Mesenchymal stem cell (in vitro differentiated cells and primary cell): ENCODE results near the gene MPI.

Experiments used
- DNase-seq: peaks from one replicate; pipeline ENCODE4 v3.0.0-alpha.2; 2013
- H2AFZ ChIP-seq: one replicate; pipeline ENCODE4 v1.6.1; 2013; ENCODE audit warnings: low read depth, mild to moderate bottlenecking, control low read depth, inconsistent platforms, low read length, moderate library complexity
- H2AK5ac ChIP-seq: 2 replicates; pipeline ENCODE4 v1.6.1; 2013; ENCODE audit warnings: low read length, moderate library complexity, mild to moderate bottlenecking, inconsistent platforms; ENCODE audit not compliant: severe bottlenecking
- H2BK120ac ChIP-seq: one replicate; pipeline ENCODE4 v1.6.1; 2013; ENCODE audit warnings: low read depth, mild to moderate bottlenecking, inconsistent platforms, low read length, moderate library complexity
- H2BK12ac ChIP-seq, 2 experiments: one replicate each; pipeline ENCODE4 v1.6.1; 2013; ENCODE audit warnings: inconsistent platforms in 2 of 2, low read length in 2 of 2, mild to moderate bottlenecking in 2 of 2, moderate library complexity in 2 of 2, control low read depth in 1 of 2
- H2BK15ac ChIP-seq: one replicate; pipeline ENCODE4 v1.6.1; 2013; ENCODE audit warnings: mild to moderate bottlenecking, low read depth, inconsistent platforms; ENCODE audit not compliant: poor library complexity, severe bottlenecking
- H2BK5ac ChIP-seq: 2 replicates; pipeline ENCODE4 v1.6.1; 2013; ENCODE audit warnings: low read depth, mild to moderate bottlenecking, low read length, control low read depth, inconsistent platforms; ENCODE audit not compliant: poor library complexity, severe bottlenecking
- H3K14ac ChIP-seq, 2 experiments: one replicate each; pipeline ENCODE4 v1.6.1; 2013; ENCODE audit warnings: inconsistent platforms in 2 of 2, low read length in 2 of 2, control low read depth in 1 of 2, mild to moderate bottlenecking in 1 of 2, moderate library complexity in 1 of 2
- H3K18ac ChIP-seq, 2 experiments: one replicate each; pipeline ENCODE4 v1.6.1; 2013; ENCODE audit warnings: inconsistent platforms in 2 of 2, low read length in 2 of 2, control low read depth in 1 of 2, low read depth in 1 of 2, mild to moderate bottlenecking in 1 of 2
- H3K23ac ChIP-seq, 2 experiments: one replicate each; pipeline ENCODE4 v1.6.1; 2013; ENCODE audit warnings: inconsistent platforms in 2 of 2, low read length in 2 of 2, mild to moderate bottlenecking in 2 of 2, moderate library complexity in 2 of 2, control low read depth in 1 of 2
- H3K27ac ChIP-seq: 2 replicates; pipeline ENCODE4 v1.5.1; 2013; ENCODE audit warnings: mild to moderate bottlenecking, moderate library complexity, low read length, control low read depth, inconsistent platforms; ENCODE audit not compliant: poor library complexity, severe bottlenecking
- H3K27me3 ChIP-seq, 2 experiments: 2 replicates each; pipeline versions ENCODE4 v1.6.1 to v1.7.0; 2013; ENCODE audit warnings: low read length in 2 of 2, mild to moderate bottlenecking in 2 of 2, moderate library complexity in 2 of 2, control low read depth in 1 of 2, inconsistent platforms in 1 of 2; ENCODE audit not compliant: control insufficient read depth in 1 of 2, insufficient read depth in 1 of 2
- H3K36me3 ChIP-seq, 2 experiments: 2 replicates each; pipeline versions ENCODE4 v1.6.1 to v1.7.0; 2013; ENCODE audit warnings: low read length in 2 of 2, control low read depth in 1 of 2, inconsistent platforms in 1 of 2, low read depth in 1 of 2, mild to moderate bottlenecking in 1 of 2; ENCODE audit not compliant: insufficient read depth in 2 of 2, control insufficient read depth in 1 of 2
- H3K4ac ChIP-seq, 2 experiments: one replicate each; pipeline ENCODE4 v1.6.1; 2013; ENCODE audit warnings: inconsistent platforms in 2 of 2, low read length in 2 of 2, mild to moderate bottlenecking in 2 of 2, moderate library complexity in 2 of 2, control low read depth in 1 of 2, low read depth in 1 of 2
- H3K4me1 ChIP-seq: 2 replicates; pipeline ENCODE4 v1.6.1; 2013; ENCODE audit warnings: low read depth, low read length, control low read depth; ENCODE audit not compliant: control insufficient read depth, insufficient read depth
- H3K4me2 ChIP-seq: 2 replicates; pipeline ENCODE4 v1.6.1; 2013; ENCODE audit warnings: low read length, mild to moderate bottlenecking, inconsistent platforms; ENCODE audit not compliant: poor library complexity, severe bottlenecking
- H3K4me3 ChIP-seq, 2 experiments: 2 replicates each; pipeline versions ENCODE4 v1.5.1 to v1.7.0; 2013; ENCODE audit warnings: low read length in 2 of 2, mild to moderate bottlenecking in 2 of 2, control low read depth in 1 of 2, low read depth in 1 of 2; ENCODE audit not compliant: insufficient read depth in 1 of 2
- H3K79me1 ChIP-seq: replicated peaks from 2 replicates; pipeline ENCODE4 v1.6.1; 2013; ENCODE audit warnings: mild to moderate bottlenecking, control low read depth, low read length, inconsistent platforms; ENCODE audit not compliant: poor library complexity, severe bottlenecking
- H3K9ac ChIP-seq: 2 replicates; pipeline ENCODE4 v1.7.0; 2013; ENCODE audit warnings: mild to moderate bottlenecking, low read length, moderate library complexity
- H3K9me3 ChIP-seq: 2 replicates; pipeline ENCODE4 v1.7.0; 2013; ENCODE audit warnings: mild to moderate bottlenecking, low read length; ENCODE audit not compliant: control insufficient read depth
- H4K8ac ChIP-seq: one replicate; pipeline ENCODE4 v1.6.1; 2013; ENCODE audit warnings: inconsistent platforms, mild to moderate bottlenecking, low read length, moderate library complexity
- H4K91ac ChIP-seq: one replicate; pipeline ENCODE4 v1.6.1; 2013; ENCODE audit warnings: mild to moderate bottlenecking, low read length, inconsistent platforms
- WGBS: methylation state at CpG from one replicate; pipeline ENCODE4 v1.1.7; 2013; ENCODE audit warnings: mixed read lengths; 5-methylcytosine and 5-hydroxymethylcytosine counted together

MPI gene

DNA sequence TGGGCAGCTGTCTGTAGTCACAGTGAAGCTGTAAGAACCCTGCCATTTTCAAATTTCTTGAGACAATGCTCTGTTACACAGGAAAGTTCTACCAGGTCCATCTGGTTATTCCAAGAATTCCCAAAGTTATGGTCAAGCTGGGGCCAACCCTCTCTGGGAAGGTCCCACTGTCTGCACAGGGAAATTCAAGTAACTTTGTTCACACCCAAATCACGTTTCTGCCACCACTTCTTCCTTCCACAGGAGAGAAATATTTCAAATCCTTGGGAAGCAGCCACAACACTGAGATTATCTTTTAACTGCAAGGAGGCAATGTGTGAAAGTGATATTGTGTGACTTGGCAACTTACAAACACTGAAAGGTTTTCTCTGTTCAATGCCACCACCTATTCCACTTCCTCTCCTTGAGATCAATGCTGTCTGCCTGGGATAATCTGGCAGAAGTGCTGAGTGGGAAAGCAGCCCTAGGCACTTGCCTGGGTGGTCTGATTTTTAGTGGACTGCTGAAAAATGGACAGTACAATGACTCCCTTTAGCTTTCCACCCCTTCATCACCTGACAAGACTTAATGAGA, 22.3 kb upstream of the MPI start:
- Histone ChIP-seq H3K79me1 (peaks cover 11% of the 10 kb centered on the region), H3K23ac (no peak overlapping the region), H2BK120ac (no peak overlapping the region), H3K9ac (no peak overlapping the region), H3K4me2 (peak overlapping the region; percentile 20), H3K4ac (no peak overlapping the region), H4K91ac (no peak overlapping the region), H3K4me3 (no peak overlapping the region), H3K4me1 (peaks cover 44% of the 10 kb centered on the region), H2BK15ac (no peak overlapping the region), H3K14ac (no peak overlapping the region), H2BK5ac (peak overlapping the region; percentile 74), H3K27me3 (no peaks in the 10 kb centered on the region), H2AK5ac (peak overlapping the region; percentile 24), H4K8ac (no peak overlapping the region), H3K18ac (no peak overlapping the region), H2AFZ (no peak overlapping the region), H2BK12ac (no peak overlapping the region), H3K9me3 (no peaks in the 10 kb centered on the region), H3K27ac (peak overlapping the region; percentile 85), H3K36me3 (peaks cover 9 to 14% of the 10 kb centered on the region in 2 experiments)
- no peak for DNase-seq
- no CpG with 5 or more reads among the region's 1 CpG for WGBS

GRCh38 chr15:74868059-74868458, 21.8 kb upstream of the MPI start:
- H2AFZ ChIP-seq, result no peak overlapping the region
- peaks cover 13% of the 10 kb centered on the region for H3K79me1 ChIP-seq
- no peak overlapping the region for H2AK5ac ChIP-seq
- H3K36me3 ChIP-seq, result peaks cover 9 to 14% of the 10 kb centered on the region in 2 experiments
- no peaks in the 10 kb centered on the region for H3K9me3 ChIP-seq
- no peaks in the 10 kb centered on the region for H3K27me3 ChIP-seq
- no peak overlapping the region for H3K4me3 ChIP-seq
- no peak overlapping the region for H3K9ac ChIP-seq
- no peak overlapping the region for H3K4ac ChIP-seq
- H4K91ac ChIP-seq, result no peak overlapping the region
- no peak overlapping the region for H3K18ac ChIP-seq
- no peak overlapping the region for H2BK120ac ChIP-seq
- H2BK12ac ChIP-seq, result no peak overlapping the region
- H2BK15ac ChIP-seq, result no peak overlapping the region
- H2BK5ac ChIP-seq, result no peak overlapping the region
- peaks cover 44% of the 10 kb centered on the region for H3K4me1 ChIP-seq
- H3K23ac ChIP-seq, result no peak overlapping the region
- H4K8ac ChIP-seq, result no peak overlapping the region
- no peak overlapping the region for H3K4me2 ChIP-seq
- H3K14ac ChIP-seq, result no peak overlapping the region
- DNase-seq, result no peak
- 83% methylated on average over 6 of the region's 6 CpGs for WGBS
- H3K27ac ChIP-seq, result peak overlapping the region; percentile 85

DNA sequence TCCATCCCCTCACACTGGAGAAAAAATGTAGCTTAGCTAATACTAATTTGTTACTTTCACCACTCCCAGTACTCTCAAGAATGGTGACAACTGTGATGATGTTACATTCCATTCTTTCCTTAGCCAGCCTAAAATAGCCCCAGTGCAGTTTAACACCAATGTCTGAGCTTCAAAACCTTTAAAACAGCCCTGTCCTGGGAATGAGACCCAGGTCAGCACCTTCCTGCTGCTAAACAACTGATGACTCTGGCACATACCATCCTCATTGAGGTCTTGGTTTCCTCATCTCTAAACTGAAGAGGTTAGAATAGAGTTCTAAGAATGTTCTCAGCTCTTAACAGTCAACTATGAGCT, 20.5 kb upstream of the MPI start:
- H3K14ac ChIP-seq, result no peak overlapping the region
- no peaks in the 10 kb centered on the region for H3K9me3 ChIP-seq
- peaks cover 44% of the 10 kb centered on the region for H3K4me1 ChIP-seq
- no peak overlapping the region for H2BK15ac ChIP-seq
- H3K9ac ChIP-seq, result no peak overlapping the region
- no peak overlapping the region for H2AFZ ChIP-seq
- no peak overlapping the region for H3K4me3 ChIP-seq
- H4K8ac ChIP-seq, result no peak overlapping the region
- H2AK5ac ChIP-seq, result peak overlapping the region; percentile 87
- no peak overlapping the region for H2BK5ac ChIP-seq
- H3K23ac ChIP-seq, result no peak overlapping the region
- no peak overlapping the region for H3K18ac ChIP-seq
- peaks cover 7 to 14% of the 10 kb centered on the region in 2 experiments for H3K36me3 ChIP-seq
- H3K27me3 ChIP-seq, result no peaks in the 10 kb centered on the region
- H2BK120ac ChIP-seq, result no peak overlapping the region
- peak; percentile 22 for DNase-seq
- H3K4ac ChIP-seq, result no peak overlapping the region
- no peak overlapping the region for H4K91ac ChIP-seq
- no peak overlapping the region for H3K4me2 ChIP-seq
- H3K27ac ChIP-seq, result no peak overlapping the region
- H2BK12ac ChIP-seq, result no peak overlapping the region
- H3K79me1 ChIP-seq, result peaks cover 11% of the 10 kb centered on the region

GRCh38 chr15:74869726-74870407, 20.0 kb upstream of the MPI start:
- H3K4me1 ChIP-seq, result peaks cover 42% of the 10 kb centered on the region

More at GRCh38 chr15:74869726-74870407, 20.0 kb upstream of the MPI start:
- Histone ChIP-seq H3K27me3 (no peaks in the 10 kb centered on the region), H3K79me1 (peaks cover 8% of the 10 kb centered on the region), H3K9me3 (no peaks in the 10 kb centered on the region), H2AK5ac (peak overlapping the region; percentile 46), H2BK15ac (no peak overlapping the region), H3K4ac (peak overlapping the region in 1 of 2 experiments; percentile 19), H3K36me3 (peaks cover 3 to 14% of the 10 kb centered on the region in 2 experiments), H4K8ac (peak overlapping the region; percentile 29), H3K27ac (peak overlapping the region; percentile 24), H2AFZ (no peak overlapping the region), H3K14ac (no peak overlapping the region), H3K18ac (no peak overlapping the region), H3K9ac (peak overlapping the region; percentile 10), H2BK120ac (no peak overlapping the region), H3K4me2 (no peak overlapping the region), H2BK5ac (no peak overlapping the region), H4K91ac (no peak overlapping the region), H3K4me3 (no peak overlapping the region), H2BK12ac (peak overlapping the region in 1 of 2 experiments; percentile 6), H3K23ac (no peak overlapping the region)
- peak; percentile 53 for DNase-seq
- WGBS, result 74% methylated on average over 6 of the region's 6 CpGs
